ENCODE data around the gene ARSB.

The ARSB gene

GRCh38 chr5:78787783-78788182 is 197.3 kb downstream of the ARSB start:
- Histone ChIP-seq H3K27ac (ENCODE audit: low read depth, low read length) (no peak overlapping the region), H3K9ac (ENCODE audit: low read depth, low read length) (no peak overlapping the region), H3K4me1 (ENCODE audit: control insufficient read depth, insufficient read depth, low read length) (no peaks in the 10 kb centered on the region), H3K27me3 (ENCODE audit: control insufficient read depth, insufficient read depth, low read length) (no peaks in the 10 kb centered on the region), H3K36me3 (ENCODE audit: control insufficient read depth, insufficient read depth, low read length) (no peaks in the 10 kb centered on the region), H3K9me3 (ENCODE audit: control insufficient read depth, insufficient read depth, low read length) (no peaks in the 10 kb centered on the region), H3K4me3 (ENCODE audit: low read depth, low read length) (no peak overlapping the region)

- no peak overlapping the region for H3K27ac ChIP-seq (ENCODE audit: low read depth, low read length)
- no peaks in the 10 kb centered on the region for H3K36me3 ChIP-seq (ENCODE audit: control insufficient read depth, insufficient read depth, low read length)
- no peaks in the 10 kb centered on the region for H3K9me3 ChIP-seq (ENCODE audit: control insufficient read depth, insufficient read depth, low read length)
- no peaks in the 10 kb centered on the region for H3K27me3 ChIP-seq (ENCODE audit: control insufficient read depth, insufficient read depth, low read length)
- no peak overlapping the region for H3K9ac ChIP-seq (ENCODE audit: low read depth, low read length)
- H3K4me3 ChIP-seq (ENCODE audit: low read depth, low read length): no peak overlapping the region
- H3K4me1 ChIP-seq (ENCODE audit: control insufficient read depth, insufficient read depth, low read length): no peaks in the 10 kb centered on the region
These were observed 199.7 kb downstream of the ARSB start for GRCh38 chr5:78785454-78785853.

- Histone ChIP-seq H3K9me3 (ENCODE audit: control insufficient read depth, insufficient read depth, low read length) (no peaks in the 10 kb centered on the region), H3K27ac (ENCODE audit: low read depth, low read length) (no peak overlapping the region), H3K4me1 (ENCODE audit: control insufficient read depth, insufficient read depth, low read length) (no peaks in the 10 kb centered on the region), H3K9ac (ENCODE audit: low read depth, low read length) (no peak overlapping the region), H3K27me3 (ENCODE audit: control insufficient read depth, insufficient read depth, low read length) (no peaks in the 10 kb centered on the region), H3K36me3 (ENCODE audit: control insufficient read depth, insufficient read depth, low read length) (no peaks in the 10 kb centered on the region), H3K4me3 (ENCODE audit: low read depth, low read length) (no peak overlapping the region)
These were observed 201.5 kb downstream of the ARSB start for GRCh38 chr5:78783434-78784130.

GRCh38 chr5:78782728-78783127 is 202.4 kb downstream of the ARSB start:
- no peaks in the 10 kb centered on the region for H3K4me1 ChIP-seq (ENCODE audit: control insufficient read depth, insufficient read depth, low read length)

GRCh38 chr5:78781611-78782286 is 203.4 kb downstream of the ARSB start:
- Histone ChIP-seq H3K27me3 (ENCODE audit: control insufficient read depth, insufficient read depth, low read length) (no peaks in the 10 kb centered on the region), H3K36me3 (ENCODE audit: control insufficient read depth, insufficient read depth, low read length) (no peaks in the 10 kb centered on the region), H3K4me3 (ENCODE audit: low read depth, low read length) (no peak overlapping the region), H3K27ac (ENCODE audit: low read depth, low read length) (no peak overlapping the region), H3K9ac (ENCODE audit: low read depth, low read length) (no peak overlapping the region), H3K4me1 (ENCODE audit: control insufficient read depth, insufficient read depth, low read length) (no peaks in the 10 kb centered on the region), H3K9me3 (ENCODE audit: control insufficient read depth, insufficient read depth, low read length) (no peaks in the 10 kb centered on the region)

More at GRCh38 chr5:78782728-78783127, 202.4 kb downstream of the ARSB start:
- Histone ChIP-seq H3K27me3 (ENCODE audit: control insufficient read depth, insufficient read depth, low read length) (no peaks in the 10 kb centered on the region), H3K36me3 (ENCODE audit: control insufficient read depth, insufficient read depth, low read length) (no peaks in the 10 kb centered on the region), H3K9me3 (ENCODE audit: control insufficient read depth, insufficient read depth, low read length) (no peaks in the 10 kb centered on the region), H3K9ac (ENCODE audit: low read depth, low read length) (no peak overlapping the region), H3K4me3 (ENCODE audit: low read depth, low read length) (no peak overlapping the region), H3K27ac (ENCODE audit: low read depth, low read length) (no peak overlapping the region)

GRCh38 chr5:78779771-78780616 is 205.1 kb downstream of the ARSB start:
- Histone ChIP-seq H3K36me3 (ENCODE audit: control insufficient read depth, insufficient read depth, low read length) (no peaks in the 10 kb centered on the region), H3K27ac (ENCODE audit: low read depth, low read length) (no peak overlapping the region), H3K27me3 (ENCODE audit: control insufficient read depth, insufficient read depth, low read length) (no peaks in the 10 kb centered on the region), H3K4me1 (ENCODE audit: control insufficient read depth, insufficient read depth, low read length) (no peaks in the 10 kb centered on the region), H3K9ac (ENCODE audit: low read depth, low read length) (no peak overlapping the region), H3K9me3 (ENCODE audit: control insufficient read depth, insufficient read depth, low read length) (no peaks in the 10 kb centered on the region), H3K4me3 (ENCODE audit: low read depth, low read length) (no peak overlapping the region)

GRCh38 chr5:78779262-78779661 is 205.8 kb downstream of the ARSB start:
- H3K27ac ChIP-seq (ENCODE audit: low read depth, low read length): no peak overlapping the region

GRCh38 chr5:78778538-78778937 is 206.6 kb downstream of the ARSB start:
- H3K9ac ChIP-seq (ENCODE audit: low read depth, low read length): no peak overlapping the region
- no peaks in the 10 kb centered on the region for H3K27me3 ChIP-seq (ENCODE audit: control insufficient read depth, insufficient read depth, low read length)
- H3K9me3 ChIP-seq (ENCODE audit: control insufficient read depth, insufficient read depth, low read length): no peaks in the 10 kb centered on the region
- H3K4me1 ChIP-seq (ENCODE audit: control insufficient read depth, insufficient read depth, low read length): no peaks in the 10 kb centered on the region
- no peak overlapping the region for H3K27ac ChIP-seq (ENCODE audit: low read depth, low read length)
- no peak overlapping the region for H3K4me3 ChIP-seq (ENCODE audit: low read depth, low read length)
- no peaks in the 10 kb centered on the region for H3K36me3 ChIP-seq (ENCODE audit: control insufficient read depth, insufficient read depth, low read length)

More at GRCh38 chr5:78779262-78779661, 205.8 kb downstream of the ARSB start:
- Histone ChIP-seq H3K27me3 (ENCODE audit: control insufficient read depth, insufficient read depth, low read length) (no peaks in the 10 kb centered on the region), H3K9ac (ENCODE audit: low read depth, low read length) (no peak overlapping the region), H3K36me3 (ENCODE audit: control insufficient read depth, insufficient read depth, low read length) (no peaks in the 10 kb centered on the region), H3K9me3 (ENCODE audit: control insufficient read depth, insufficient read depth, low read length) (no peaks in the 10 kb centered on the region), H3K4me1 (ENCODE audit: control insufficient read depth, insufficient read depth, low read length) (no peaks in the 10 kb centered on the region), H3K4me3 (ENCODE audit: low read depth, low read length) (no peak overlapping the region)

- no peaks in the 10 kb centered on the region for H3K9me3 ChIP-seq (ENCODE audit: control insufficient read depth, insufficient read depth, low read length)
- no peaks in the 10 kb centered on the region for H3K36me3 ChIP-seq (ENCODE audit: control insufficient read depth, insufficient read depth, low read length)
- no peaks in the 10 kb centered on the region for H3K27me3 ChIP-seq (ENCODE audit: control insufficient read depth, insufficient read depth, low read length)
- H3K4me1 ChIP-seq (ENCODE audit: control insufficient read depth, insufficient read depth, low read length): no peaks in the 10 kb centered on the region
- no peak overlapping the region for H3K9ac ChIP-seq (ENCODE audit: low read depth, low read length)
- H3K4me3 ChIP-seq (ENCODE audit: low read depth, low read length): no peak overlapping the region
- H3K27ac ChIP-seq (ENCODE audit: low read depth, low read length): no peak overlapping the region
These were observed 207.2 kb downstream of the ARSB start for GRCh38 chr5:78777901-78778300.

- Histone ChIP-seq H3K27me3 (ENCODE audit: control insufficient read depth, insufficient read depth, low read length) (no peaks in the 10 kb centered on the region), H3K4me1 (ENCODE audit: control insufficient read depth, insufficient read depth, low read length) (no peaks in the 10 kb centered on the region), H3K9ac (ENCODE audit: low read depth, low read length) (no peak overlapping the region), H3K36me3 (ENCODE audit: control insufficient read depth, insufficient read depth, low read length) (no peaks in the 10 kb centered on the region), H3K4me3 (ENCODE audit: low read depth, low read length) (no peak overlapping the region), H3K9me3 (ENCODE audit: control insufficient read depth, insufficient read depth, low read length) (no peaks in the 10 kb centered on the region), H3K27ac (ENCODE audit: low read depth, low read length) (no peak overlapping the region)
These were observed 208.5 kb downstream of the ARSB start for GRCh38 chr5:78776637-78777036.

- H3K9me3 ChIP-seq (ENCODE audit: control insufficient read depth, insufficient read depth, low read length): no peaks in the 10 kb centered on the region
- no peak overlapping the region for H3K4me3 ChIP-seq (ENCODE audit: low read depth, low read length)
These were observed 211.5 kb downstream of the ARSB start for GRCh38 chr5:78773655-78774054.

More at GRCh38 chr5:78773655-78774054, 211.5 kb downstream of the ARSB start:
- H3K27ac ChIP-seq (ENCODE audit: low read depth, low read length): no peak overlapping the region
- H3K27me3 ChIP-seq (ENCODE audit: control insufficient read depth, insufficient read depth, low read length): no peaks in the 10 kb centered on the region
- no peaks in the 10 kb centered on the region; the same call in 1 of the 2 replicates for H3K4me1 ChIP-seq (ENCODE audit: control insufficient read depth, insufficient read depth, low read length)
- no peak overlapping the region for H3K9ac ChIP-seq (ENCODE audit: low read depth, low read length)
- H3K36me3 ChIP-seq (ENCODE audit: control insufficient read depth, insufficient read depth, low read length): no peaks in the 10 kb centered on the region
